HEK293T (cell line): ENCODE data around the gene KNTC1.
"Not testable (repeated sequence)": the region's sequence is repeated elsewhere in the genome, so short reads cannot be mapped to it uniquely, and the experiment has no call there.

Source experiments
- CTCF ChIA-PET: fragments of 350-600 bp; formaldehyde crosslinking; extraction: SDS; loops from one replicate; lab custom pipeline; 2021; ENCODE audit warnings: antibody characterized with exemption, inconsistent platforms; lab: Yijun Ruan, JAX
- POLR2A ChIA-PET: fragments of 350-600 bp; formaldehyde crosslinking; extraction: SDS; loops from one replicate; lab custom pipeline; 2020; ENCODE audit warnings: antibody characterized with exemption, inconsistent platforms; lab: Yijun Ruan, JAX
- DNase-seq: peaks from one replicate; pipeline ENCODE4 v3.0.0; 2012; ENCODE audit warnings: mixed read lengths; ENCODE audit errors: extremely low spot score
- ARNT ChIP-seq: fragments of 450-650 bp; IDR thresholded peaks from 2 replicates; pipeline ENCODE4 v1.6.1; 2017; ENCODE audit warnings: mild to moderate bottlenecking
- BHLHE40 ChIP-seq: fragments of 450-650 bp; IDR thresholded peaks from 2 replicates; pipeline ENCODE4 v1.6.1; 2016; ENCODE audit warnings: mild to moderate bottlenecking, moderate library complexity, borderline replicate concordance
- CTBP1 ChIP-seq: fragments of 450-650 bp; IDR thresholded peaks from 2 replicates; pipeline ENCODE4 v1.6.1; 2016; ENCODE audit warnings: borderline replicate concordance
- ELF4 ChIP-seq: fragments of 450-650 bp; IDR thresholded peaks from 2 replicates; pipeline ENCODE4 v1.6.1; 2017; ENCODE audit warnings: antibody characterized with exemption
- FOXA1 ChIP-seq: fragments of 450-650 bp; IDR thresholded peaks from 2 replicates; pipeline ENCODE4 v1.6.1; 2016; ENCODE audit warnings: mild to moderate bottlenecking
- FOXK2 ChIP-seq: fragments of 450-650 bp; IDR thresholded peaks from 2 replicates; pipeline ENCODE4 v1.6.1; 2016; ENCODE audit warnings: mild to moderate bottlenecking
- FOXM1 ChIP-seq: fragments of 450-650 bp; IDR thresholded peaks from 2 replicates; pipeline ENCODE4 v1.6.1; 2017; ENCODE audit warnings: mild to moderate bottlenecking, borderline replicate concordance
- HDGF ChIP-seq: fragments of 450-650 bp; IDR thresholded peaks from 2 replicates; pipeline ENCODE4 v1.6.1; 2017; ENCODE audit warnings: antibody characterized with exemption, borderline replicate concordance
- L3MBTL2 ChIP-seq: fragments of 450-650 bp; conservative IDR thresholded peaks from 2 replicates; pipeline ENCODE4 v1.6.1; 2016; ENCODE audit warnings: mild to moderate bottlenecking
- LEF1 ChIP-seq: fragments of 450-650 bp; IDR thresholded peaks from 2 replicates; pipeline ENCODE4 v1.6.1; 2017; ENCODE audit warnings: mild to moderate bottlenecking, borderline replicate concordance
- NFRKB ChIP-seq: fragments of 450-650 bp; IDR thresholded peaks from 2 replicates; pipeline ENCODE4 v1.6.1; 2016; ENCODE audit warnings: mild to moderate bottlenecking, moderate library complexity
- PKNOX1 ChIP-seq: fragments of 450-650 bp; IDR thresholded peaks from 2 replicates; pipeline ENCODE4 v1.6.1; 2016
- SP1 ChIP-seq: fragments of 450-650 bp; IDR thresholded peaks from 2 replicates; pipeline ENCODE4 v1.6.1; 2017
- SUZ12 ChIP-seq: fragments of 450-650 bp; IDR thresholded peaks from 2 replicates; pipeline ENCODE4 v1.6.1; 2016; ENCODE audit warnings: mild to moderate bottlenecking
- TARDBP ChIP-seq: fragments of 450-650 bp; IDR thresholded peaks from 2 replicates; pipeline ENCODE4 v1.6.1; 2016
- ZNF384 ChIP-seq: fragments of 450-650 bp; IDR thresholded peaks from 2 replicates; pipeline ENCODE4 v1.6.1; 2016

The KNTC1 gene

GRCh38 chr12:122526683-122527477 is at the start of gene KNTC1, which contains the start of gene RSRC2:
Gene KNTC1, plus strand, starts transcription at chr12:122527249. Its CDS starts 2,815 bp downstream, at chr12:122530064.
Gene RSRC2, minus strand, starts transcription at chr12:122526936. Its CDS starts 83 bp downstream, at chr12:122526853.
- TF ChIP-seq NFRKB (peak; percentile 98), ARNT (no peak), ELF4 (peak; percentile 90), SP1 (no peak), FOXA1 (no peak), L3MBTL2 (peak; percentile 95), CTBP1 (no peak), FOXM1 (no peak)
- DNase-seq, result peak; percentile 97
- ChIA-PET POLR2A (interaction anchor here (1.0 to 2.7 kb wide), 11 partner anchors 8 to 439 kb away, joined by 3 to 44 read pairs (median 5); partner anchors contain the start of genes ABCB9 and ZCCHC8), CTCF (no interaction called here)

GRCh38 chr12:122480753-122481152 is 46.3 kb upstream of the KNTC1 start:
- ChIA-PET POLR2A (no interaction called here), CTCF (interaction anchor here (0.6 to 0.8 kb wide), 2 partner anchors 9 to 151 kb away, joined by 3 to 4 read pairs; no protein-coding TSS in a partner anchor)
- TF ChIP-seq SUZ12 (no peak), BHLHE40 (no peak), LEF1 (no peak), CTBP1 (no peak), HDGF (no peak), FOXA1 (no peak), FOXM1 (no peak), SP1 (no peak), ELF4 (no peak), FOXK2 (no peak), PKNOX1 (no peak)
- DNase-seq, result no peak

- DNase-seq, result no peak
- no peak for TF ChIP-seq PKNOX1
- no peak for TF ChIP-seq LEF1
- TF ChIP-seq CTBP1, result no peak
- no peak for TF ChIP-seq FOXM1
- no peak for TF ChIP-seq L3MBTL2
- no peak for TF ChIP-seq BHLHE40
- ChIA-PET POLR2A (no interaction called here), CTCF (no interaction called here)
These were observed 45.2 kb upstream of the KNTC1 start for GRCh38 chr12:122481861-122482260.

- CTCF ChIA-PET, result interaction anchor here (0.6 to 1.2 kb wide), 2 partner anchors 19 to 58 kb away, joined by 3 read pairs; no protein-coding TSS in a partner anchor
- TF ChIP-seq ELF4 (no peak), SUZ12 (no peak), BHLHE40 (no peak), NFRKB (no peak), TARDBP (no peak), ZNF384 (no peak), ARNT (no peak), HDGF (no peak), FOXA1 (no peak), PKNOX1 (no peak), FOXK2 (no peak), FOXM1 (no peak), LEF1 (no peak), L3MBTL2 (no peak), CTBP1 (no peak), SP1 (no peak)
- POLR2A ChIA-PET, result interaction anchor here (2.1 kb wide), 1 partner anchor 17 kb away, joined by 9 read pairs; the partner anchor contains the start of gene ZCCHC8
- no peak for DNase-seq
These were observed 43.1 kb upstream of the KNTC1 start for GRCh38 chr12:122483969-122484368.

GRCh38 chr12:122484385-122484784 is 42.7 kb upstream of the KNTC1 start:
- DNase-seq, result not testable (repeated sequence)
- ChIA-PET POLR2A (interaction anchor here (2.1 kb wide), 1 partner anchor 16 kb away, joined by 9 read pairs; the partner anchor contains the start of gene ZCCHC8), CTCF (interaction anchor here (0.6 to 3.0 kb wide), 3 partner anchors 12 to 59 kb away, joined by 3 to 11 read pairs (median 3); no protein-coding TSS in a partner anchor)

- CTCF ChIA-PET, result interaction anchor here (0.6 to 3.0 kb wide), 2 partner anchors 12 to 14 kb away, joined by 3 to 11 read pairs; no protein-coding TSS in a partner anchor
- not testable (repeated sequence) for DNase-seq
- TF ChIP-seq ZNF384, result peak; percentile 68; the same call in 1 of the 2 replicates
- POLR2A ChIA-PET, result interaction anchor here (1.9 kb wide), 1 partner anchor 14 kb away, joined by 6 read pairs; the partner anchor contains the start of gene ZCCHC8
These were observed 40.7 kb upstream of the KNTC1 start for GRCh38 chr12:122486360-122486759.
